NCI-H128 (cell line): ENCODE data around the gene NSD2.
"Not testable (repeated sequence)": the region's sequence is repeated elsewhere in the genome, so short reads cannot be mapped to it uniquely, and the experiment has no call there.

Experiments used
- DNase-seq: peaks from one replicate; lab custom pipeline; 2025; ENCODE audit not compliant: unreplicated experiment; lab: John Stamatoyannopoulos, UW

Gene NSD2

GRCh38 chr4:1841887-1842210 lies 29.3 kb upstream of the NSD2 start:
- DNase-seq: no peak

DNA sequence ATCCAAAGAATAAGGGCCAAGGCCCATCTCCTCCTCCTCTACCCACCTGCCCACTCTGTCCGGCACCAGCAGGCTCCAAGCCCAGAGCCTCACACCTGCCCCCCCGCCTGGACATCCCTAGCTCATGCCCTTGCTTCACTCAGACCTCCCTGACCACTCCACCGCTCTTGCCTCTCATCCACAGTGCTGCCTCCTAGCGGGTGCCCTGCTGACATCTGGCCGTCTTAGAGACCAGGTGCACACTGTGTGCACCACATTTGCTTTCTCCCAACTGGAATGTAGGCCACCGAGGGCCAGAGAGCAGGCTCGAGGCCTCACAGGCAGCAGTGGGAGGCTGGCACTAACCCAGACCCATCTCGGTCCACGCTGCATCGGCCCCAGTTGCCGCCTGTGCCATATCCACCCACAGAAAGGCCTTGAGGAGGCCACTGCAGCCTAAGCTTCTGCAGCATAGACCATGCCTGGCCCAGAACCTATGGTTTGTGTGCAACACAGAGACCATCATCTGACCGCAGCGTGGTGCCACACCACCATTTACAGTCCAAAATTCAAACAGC lies 28.8 kb upstream of the NSD2 start:
- no peak for DNase-seq

- no peak for DNase-seq
Measured at GRCh38 chr4:1842993-1843448, 28.2 kb upstream of the NSD2 start.

DNA sequence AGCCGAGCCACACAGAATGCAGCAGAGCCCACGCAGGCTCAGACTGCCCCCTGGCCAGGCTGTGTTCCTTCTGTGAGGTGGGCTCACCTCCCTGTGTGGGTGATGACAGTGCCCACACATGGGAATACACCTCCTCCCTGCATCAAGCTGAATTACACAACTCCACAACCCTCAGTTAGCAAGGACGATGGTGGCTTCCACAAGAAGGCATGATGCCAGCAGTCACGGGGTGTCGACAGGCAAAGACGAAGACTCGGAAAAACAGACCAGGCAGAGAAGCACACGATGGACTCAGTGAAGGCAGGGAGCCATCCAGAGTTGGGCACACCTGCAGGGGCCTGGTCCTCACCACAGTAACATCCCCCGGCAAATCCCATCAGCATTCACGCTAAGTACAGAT lies 27.3 kb upstream of the NSD2 start:
- no peak for DNase-seq

GRCh38 chr4:1844618-1845017 lies 26.6 kb upstream of the NSD2 start:
- DNase-seq: not testable (repeated sequence)

DNA sequence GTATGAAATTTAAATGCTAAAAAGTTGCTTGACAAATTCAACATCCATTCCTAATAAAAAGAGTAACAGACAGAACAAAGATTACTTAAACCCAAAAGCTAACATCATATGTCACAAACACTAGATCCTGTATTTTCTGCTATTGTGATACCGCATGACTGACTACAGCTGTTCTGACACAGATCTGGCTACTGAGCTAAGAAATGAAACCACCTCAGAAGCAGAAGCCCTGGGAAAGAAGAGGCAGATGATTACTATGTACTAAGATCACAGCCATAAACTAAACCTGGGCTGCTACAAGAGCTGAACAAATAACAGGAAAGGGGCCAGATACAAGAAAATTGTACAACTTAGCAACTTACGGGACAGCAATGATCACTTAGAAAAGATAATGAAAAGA lies 24.6 kb upstream of the NSD2 start:
- DNase-seq: no peak

- DNase-seq: no peak
Measured at GRCh38 chr4:1850276-1850675, 20.9 kb upstream of the NSD2 start.

GRCh38 chr4:1851160-1851559 lies 20.0 kb upstream of the NSD2 start:
- no peak for DNase-seq

GRCh38 chr4:1851575-1852410 lies 19.4 kb upstream of the NSD2 start:
- no peak for DNase-seq

DNA sequence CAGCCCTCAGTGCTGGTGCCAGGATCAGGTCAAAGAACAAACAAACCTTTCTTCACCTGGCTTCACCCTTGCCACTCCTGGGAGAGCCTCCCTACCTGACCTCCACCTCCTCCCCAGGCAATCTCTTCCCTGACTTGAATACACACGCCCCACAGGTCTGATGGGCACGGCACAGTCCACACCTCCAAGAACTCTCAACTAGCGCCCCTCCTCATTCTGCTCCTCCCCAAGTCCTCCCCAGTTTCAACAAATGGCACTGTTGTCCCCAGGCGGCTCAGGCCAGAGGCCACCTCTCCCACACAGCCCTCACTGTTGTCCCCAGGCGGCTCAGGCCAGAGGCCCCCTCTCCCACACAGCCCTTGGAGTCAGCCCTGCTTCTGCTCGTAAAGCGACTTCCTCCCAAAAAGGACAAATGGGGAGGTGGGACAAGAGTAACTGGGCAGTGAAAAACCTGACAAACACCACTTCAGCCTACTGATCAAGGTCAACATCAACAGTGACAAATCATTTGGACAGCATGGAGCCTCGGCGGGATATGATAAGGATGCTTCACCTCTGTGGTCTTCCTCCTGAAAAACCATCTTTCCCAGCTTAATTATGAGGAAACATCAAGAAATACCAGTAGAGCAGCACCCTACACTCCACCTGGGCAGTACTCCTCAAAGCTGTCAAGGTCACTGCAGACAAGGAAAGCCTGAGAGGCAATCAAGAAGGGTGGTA lies 18.1 kb upstream of the NSD2 start:
- no peak for DNase-seq

GRCh38 chr4:1854752-1855151 lies 16.4 kb upstream of the NSD2 start:
- DNase-seq: no peak

DNA sequence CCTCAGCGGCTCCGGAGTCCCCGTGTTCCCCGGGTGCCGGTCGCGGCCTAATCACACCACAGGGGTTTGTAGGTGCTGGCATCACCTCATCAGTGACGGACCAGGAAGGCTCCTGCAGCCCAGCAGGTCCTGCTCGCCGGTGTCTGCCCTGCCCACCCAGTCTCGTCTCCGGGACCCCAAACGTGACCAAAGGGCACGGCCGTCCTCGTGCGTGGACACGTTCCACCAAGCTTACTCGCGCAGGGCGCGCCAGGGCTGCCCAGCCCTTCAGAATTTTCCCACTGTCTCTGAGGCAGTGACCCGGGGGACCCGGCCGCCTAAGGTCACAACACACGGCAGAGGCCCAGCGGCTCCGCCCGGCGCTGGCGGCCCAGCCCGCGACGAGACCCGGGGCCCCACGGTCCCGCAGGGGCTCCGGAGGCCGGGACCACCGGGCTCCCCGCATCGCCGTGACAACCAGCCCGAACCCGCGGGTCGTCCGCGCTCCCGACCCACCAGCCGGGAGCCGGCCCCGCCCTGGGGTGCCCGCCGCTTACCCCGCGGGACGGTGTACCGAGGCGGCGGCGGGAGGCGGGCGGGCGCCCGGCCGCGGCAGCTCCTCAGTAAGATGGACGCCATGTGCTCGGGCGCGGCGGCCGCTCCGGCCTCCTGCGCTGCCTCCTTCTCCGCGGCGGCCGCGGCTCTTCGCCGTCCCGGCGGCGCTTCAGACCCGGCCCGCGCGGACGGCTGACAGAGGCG lies 15.7 kb upstream of the NSD2 start:
- DNase-seq: no peak

DNA sequence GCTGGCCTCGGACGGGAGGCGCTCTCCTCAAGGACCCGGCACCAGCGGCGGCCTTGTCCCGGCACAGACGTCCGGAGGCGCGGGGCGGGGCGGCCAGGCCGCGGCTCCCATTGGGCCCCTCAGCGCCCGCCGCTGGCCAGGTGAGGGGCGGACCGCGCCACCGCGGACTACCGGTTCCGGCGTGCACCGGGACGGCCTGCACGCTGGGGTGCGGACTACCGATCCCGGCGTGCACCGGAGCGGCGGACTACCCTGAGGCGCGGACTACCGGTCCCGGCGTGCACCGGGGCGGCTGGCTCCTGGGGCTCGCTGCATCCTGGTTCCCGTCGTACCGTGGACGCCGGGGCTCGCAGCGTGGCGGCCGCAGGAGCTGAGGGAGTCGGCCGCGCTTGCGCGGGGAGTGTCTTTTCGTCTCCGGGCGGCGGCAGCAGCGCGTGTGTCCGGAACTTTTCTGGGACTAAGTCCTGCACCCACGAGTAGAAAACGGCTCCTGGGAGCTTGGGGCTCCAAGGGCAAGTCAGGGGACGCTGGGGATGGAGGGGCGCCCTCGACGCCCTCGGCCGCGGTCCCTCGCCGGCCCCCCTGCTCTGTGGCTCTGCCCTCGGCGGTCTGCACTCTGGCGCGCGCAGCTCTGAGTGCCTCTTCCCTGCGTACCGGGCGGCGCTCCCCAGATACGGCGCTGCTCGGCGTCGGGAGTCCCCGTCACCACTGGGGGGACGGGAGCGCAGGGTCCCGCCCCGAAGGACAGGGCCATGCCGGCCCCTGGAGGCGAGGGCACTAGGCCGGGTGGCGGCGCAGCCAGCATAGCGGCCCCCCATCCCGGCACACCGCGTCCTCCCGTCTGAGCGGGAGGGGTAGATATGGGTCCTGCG lies 14.9 kb upstream of the NSD2 start, which contains the start of gene LETM1:
Gene LETM1 (minus strand): TSS at position 86 of the 872 bp plus-strand sequence. CDS start 206 bp downstream, outside the sequence.
- DNase-seq: peak; percentile 73

- DNase-seq: no peak
Measured at GRCh38 chr4:1856943-1857699, 14.1 kb upstream of the NSD2 start.

- no peak for DNase-seq
Measured at GRCh38 chr4:1857931-1858330, 13.3 kb upstream of the NSD2 start.

DNA sequence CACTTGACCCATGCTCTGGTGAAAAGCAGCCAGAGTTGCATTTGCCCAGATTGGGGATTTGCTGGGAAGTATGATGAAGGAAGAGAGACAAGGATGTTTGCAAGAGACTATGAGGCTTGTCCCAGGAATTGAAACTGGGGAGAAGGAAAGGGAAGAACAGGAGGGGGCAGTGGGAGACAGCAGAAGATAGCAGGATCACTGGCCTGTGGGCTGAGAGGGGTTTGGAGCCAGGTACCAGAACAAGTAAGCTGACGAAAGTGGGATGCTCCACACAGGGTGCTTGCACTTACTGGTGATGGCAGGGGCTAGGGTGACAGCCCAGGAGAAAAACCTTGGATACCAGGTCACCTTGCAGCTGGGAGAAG lies 11.8 kb upstream of the NSD2 start:
- DNase-seq: no peak

GRCh38 chr4:1862055-1862911 lies 8.9 kb upstream of the NSD2 start:
- no peak for DNase-seq

GRCh38 chr4:1862961-1863296 lies 8.3 kb upstream of the NSD2 start:
- DNase-seq: no peak
